ENCODE measurements around the gene FOXE1. TPM values are rescaled to one million over a fixed set of nuclear protein-coding genes. Genes with fewer than 3 reads are reported as not detected.
A peak's percentile ranks its signal among the peaks of the same experiment; 100 is the strongest.

Gene FOXE1
- total and polyA plus RNA-seq, 2 of the 4 experiments (the other 2 are of a cell fraction), result under 0.01 to 0.22 TPM

DNA sequence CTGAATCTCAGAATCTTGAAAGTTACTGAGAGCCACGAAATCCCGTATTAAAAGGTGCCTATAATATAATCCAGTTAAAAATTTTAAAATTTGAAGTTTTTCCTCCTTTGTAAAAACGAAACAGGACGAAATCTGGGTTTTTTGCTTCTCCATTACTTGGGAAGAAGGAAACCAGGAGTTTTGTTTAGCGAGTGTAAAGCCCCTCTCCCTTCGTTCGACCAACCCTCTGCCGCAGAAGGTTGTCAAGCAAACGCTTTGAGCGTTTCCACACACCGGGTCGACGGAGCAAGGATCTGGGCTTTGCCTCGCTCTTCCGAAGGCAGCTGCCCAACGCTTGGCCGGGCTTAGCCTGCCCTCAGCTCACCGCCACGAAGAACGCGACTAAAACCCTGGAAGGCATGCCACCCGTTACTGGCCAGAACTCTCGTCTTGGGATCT lies 1.6 kb upstream of the FOXE1 start:
- H2AK9ac ChIP-seq (replicated peaks; ENCODE audit: low read depth, low read length, poor library complexity), result no peak overlapping the region
- no peaks in the 10 kb centered on the region for H3K79me1 ChIP-seq (ENCODE audit: low read depth in 1 of 2, low read length in 2 of 2)
- dilution Hi-C loops (cut with HindIII; ENCODE audit: low sequenced_read_pairs, unreplicated experiment) (no loop called here), intact Hi-C loops (cut with micrococcal nuclease) (no loop called here), in situ Hi-C loops (cut with MboI; ENCODE audit: low sequenced_read_pairs) (no loop called here)
- H4K91ac ChIP-seq (ENCODE audit: insufficient read depth, low read depth, low read length), result no peak overlapping the region
- no peak overlapping the region for H3K4ac ChIP-seq (ENCODE audit: low read depth, low read length)
- 0 out of 2 replicates have a peak overlapping the region, but pooled peaks have one; percentile 5 for H3K4me2 ChIP-seq (ENCODE audit: low read depth, low read length)
- ATAC-seq (ENCODE audit: low read depth) (no peak), DNase-seq (no peak)
- no peak overlapping the region for H2BK15ac ChIP-seq (ENCODE audit: low read depth, low read length)
- H4K8ac ChIP-seq (ENCODE audit: low read depth in 2 of 2, low read length in 2 of 2), result no peak overlapping the region
- BruUV-seq (replicated peaks), result no TSS peak
- no peak overlapping the region for H3K27ac ChIP-seq (ENCODE audit: insufficient read depth, low read length)
- H4K5ac ChIP-seq (ENCODE audit: low read depth, low read length), result no peak overlapping the region
- no peaks in the 10 kb centered on the region; the same call in 1 of the 2 replicates for H3K36me3 ChIP-seq (ENCODE audit: control insufficient read depth, insufficient read depth, low read length)
- ChIA-PET CTCF (interaction anchor here (1.0 kb wide), 1 partner anchor 9 kb away, joined by 3 read pairs; no protein-coding TSS in a partner anchor), POLR2A (ENCODE audit: unreplicated experiment) (no interaction called here)
- no peak for TF ChIP-seq CHD1 (IDR thresholded peaks at IDR 0.05; ENCODE audit: low read depth, low read length)
- TF ChIP-seq POLR2A (IDR thresholded peaks at IDR 0.05; ENCODE audit: low read depth, low read length), result no peak
- no peak for TF ChIP-seq RFX5 (IDR thresholded peaks at IDR 0.05; ENCODE audit: low read depth, low read length)
- no peak for TF ChIP-seq MAZ (IDR thresholded peaks at IDR 0.05; ENCODE audit: borderline replicate concordance, low read depth, low read length)
- TF ChIP-seq, protein P1, sequence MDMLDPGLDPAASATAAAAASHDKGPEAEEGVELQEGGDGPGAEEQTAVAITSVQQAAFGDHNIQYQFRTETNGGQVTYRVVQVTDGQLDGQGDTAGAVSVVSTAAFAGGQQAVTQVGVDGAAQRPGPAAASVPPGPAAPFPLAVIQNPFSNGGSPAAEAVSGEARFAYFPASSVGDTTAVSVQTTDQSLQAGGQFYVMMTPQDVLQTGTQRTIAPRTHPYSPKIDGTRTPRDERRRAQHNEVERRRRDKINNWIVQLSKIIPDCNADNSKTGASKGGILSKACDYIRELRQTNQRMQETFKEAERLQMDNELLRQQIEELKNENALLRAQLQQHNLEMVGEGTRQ (IDR thresholded peaks at IDR 0.05; ENCODE audit: low read depth, low read length), result no peak
- no peak overlapping the region for H3K18ac ChIP-seq (ENCODE audit: low read depth, low read length)
- H3K23ac ChIP-seq (ENCODE audit: low read depth, low read length), result no peak overlapping the region; the same call in 1 of the 2 replicates
- no peak overlapping the region for H2BK20ac ChIP-seq (ENCODE audit: low read depth, low read length)
- H3K27me3 ChIP-seq (ENCODE audit: control insufficient read depth, insufficient read depth, low read length), result peaks cover 96% of the 10 kb centered on the region
- H3K56ac ChIP-seq (ENCODE audit: extremely low read depth, insufficient read depth, low read length), result no peak overlapping the region
- WGBS, 2 experiments (ENCODE audit: extremely low coverage in 2 of 2, insufficient read length in 1 of 2), result 0% methylated on average over 7 of the region's 23 CpGs; no CpG with 5 or more reads in 1 of the 2 experiments
- H3K9me3 ChIP-seq (ENCODE audit: control insufficient read depth, insufficient read depth, low read length), result peaks cover 25% of the 10 kb centered on the region
- H2AFZ ChIP-seq (replicated peaks; ENCODE audit: low read length, poor library complexity), result peak overlapping the region; percentile 54
- H4K20me1 ChIP-seq (ENCODE audit: insufficient read depth, low read length), result peaks cover 3% of the 10 kb centered on the region; the same call in 1 of the 2 replicates
- H3K9me1 ChIP-seq (ENCODE audit: insufficient read depth, low read length), result no peaks in the 10 kb centered on the region; the same call in 1 of the 2 replicates
- no peak overlapping the region; the same call in 1 of the 2 replicates for H3K4me3 ChIP-seq (ENCODE audit: insufficient read depth, low read depth, low read length)
- H3K14ac ChIP-seq (replicated peaks; ENCODE audit: low read depth, low read length), result no peak overlapping the region
- H2AK5ac ChIP-seq (ENCODE audit: low read depth, low read length), result 0 out of 2 replicates have a peak overlapping the region, but pooled peaks have one; percentile 12
- no peak overlapping the region for H2BK5ac ChIP-seq (ENCODE audit: low read depth, low read length, poor library complexity, severe bottlenecking)
- no peak overlapping the region for H2BK120ac ChIP-seq (ENCODE audit: low read depth, low read length)
- peaks cover 4% of the 10 kb centered on the region; the same call in 1 of the 2 replicates for H3K4me1 ChIP-seq (ENCODE audit: control insufficient read depth, insufficient read depth, low read length)
- H3K9ac ChIP-seq (ENCODE audit: low read depth, low read length), result no peak overlapping the region
